ENCODE measurements around the gene GIMAP5. TPM values are rescaled to one million over a fixed set of nuclear protein-coding genes. Genes with fewer than 3 reads are reported as not detected.

GIMAP5 gene
- total and polyA plus RNA-seq, 9 of the 15 experiments (the other 6 are each of a cell fraction or from before 2014, with no cell fraction given): 0.35 TPM; not detected in 8

DNA sequence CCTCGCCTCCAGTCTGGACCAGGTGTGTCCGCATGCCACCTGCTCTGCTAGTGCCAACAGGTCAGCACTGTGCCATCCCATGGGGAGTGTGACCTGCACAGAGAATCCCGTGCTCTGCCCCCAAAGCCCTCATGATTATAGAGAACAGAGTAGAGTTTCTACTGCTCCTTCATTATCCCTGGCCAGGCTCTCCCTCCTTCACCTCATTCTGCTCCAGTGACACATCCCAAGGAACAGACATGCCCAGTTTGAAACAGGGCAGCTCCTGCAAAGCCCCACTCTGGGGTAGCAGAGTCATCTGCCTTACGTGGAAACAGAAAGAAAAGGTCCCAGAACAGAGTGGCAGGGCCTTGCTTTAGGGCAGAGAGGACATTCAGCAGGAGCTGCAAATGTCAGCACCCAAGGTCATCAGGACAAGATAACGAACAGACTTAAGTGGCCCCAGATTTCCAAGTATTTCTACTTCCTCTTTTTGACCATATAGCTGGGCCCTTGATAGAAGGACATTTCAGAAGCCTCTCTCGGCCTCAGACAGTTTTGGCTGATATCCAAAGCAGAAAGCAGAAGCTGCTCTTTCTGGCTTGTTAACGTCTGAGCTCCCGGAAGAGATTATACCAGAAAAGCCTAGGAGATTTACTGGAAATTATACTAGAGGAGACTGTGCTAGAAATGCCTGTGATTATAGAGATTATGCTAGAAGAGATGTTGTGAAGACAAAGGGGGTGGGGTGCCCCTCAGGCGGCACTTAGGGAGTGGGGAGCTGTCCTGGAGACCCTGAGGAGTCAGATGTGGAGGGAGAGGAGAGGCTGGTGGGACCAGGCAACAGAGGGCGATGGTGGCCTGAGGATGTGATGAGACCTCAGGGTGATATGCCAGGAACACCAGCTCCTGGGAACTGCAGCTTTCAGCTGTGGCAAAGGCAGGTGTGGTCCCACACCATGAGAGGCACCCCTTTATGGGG lies 50.4 kb downstream of the GIMAP5 start (continued):
- TF ChIP-seq TEAD4 (IDR thresholded peaks at IDR 0.05; ENCODE audit: low read length) (peak; percentile 84), TEAD4 (CRISPR knock-in tag; IDR thresholded peaks at IDR 0.05; ENCODE audit: borderline replicate concordance) (no peak), KDM5B (IDR thresholded peaks at IDR 0.05; ENCODE audit: insufficient replicate concordance, low read depth, low read length) (no peak), ELF2 (CRISPR knock-in tag; IDR thresholded peaks at IDR 0.05) (peak; percentile 53; the same call in 1 of the 2 replicates), OTX1 (CRISPR knock-in tag; IDR thresholded peaks at IDR 0.05) (peak; percentile 88), SREBF2 (CRISPR knock-in tag; IDR thresholded peaks at IDR 0.05) (no peak), TOE1 (IDR thresholded peaks at IDR 0.05; ENCODE audit: borderline replicate concordance) (peak; percentile 28; the same call in 1 of the 2 replicates), TOE1 (CRISPR knock-in tag; IDR thresholded peaks at IDR 0.05; ENCODE audit: borderline replicate concordance, low read depth) (no peak), DIDO1 (tag; IDR thresholded peaks at IDR 0.05; ENCODE audit: low read depth) (no peak)
- TF ChIP-seq, protein P1, sequence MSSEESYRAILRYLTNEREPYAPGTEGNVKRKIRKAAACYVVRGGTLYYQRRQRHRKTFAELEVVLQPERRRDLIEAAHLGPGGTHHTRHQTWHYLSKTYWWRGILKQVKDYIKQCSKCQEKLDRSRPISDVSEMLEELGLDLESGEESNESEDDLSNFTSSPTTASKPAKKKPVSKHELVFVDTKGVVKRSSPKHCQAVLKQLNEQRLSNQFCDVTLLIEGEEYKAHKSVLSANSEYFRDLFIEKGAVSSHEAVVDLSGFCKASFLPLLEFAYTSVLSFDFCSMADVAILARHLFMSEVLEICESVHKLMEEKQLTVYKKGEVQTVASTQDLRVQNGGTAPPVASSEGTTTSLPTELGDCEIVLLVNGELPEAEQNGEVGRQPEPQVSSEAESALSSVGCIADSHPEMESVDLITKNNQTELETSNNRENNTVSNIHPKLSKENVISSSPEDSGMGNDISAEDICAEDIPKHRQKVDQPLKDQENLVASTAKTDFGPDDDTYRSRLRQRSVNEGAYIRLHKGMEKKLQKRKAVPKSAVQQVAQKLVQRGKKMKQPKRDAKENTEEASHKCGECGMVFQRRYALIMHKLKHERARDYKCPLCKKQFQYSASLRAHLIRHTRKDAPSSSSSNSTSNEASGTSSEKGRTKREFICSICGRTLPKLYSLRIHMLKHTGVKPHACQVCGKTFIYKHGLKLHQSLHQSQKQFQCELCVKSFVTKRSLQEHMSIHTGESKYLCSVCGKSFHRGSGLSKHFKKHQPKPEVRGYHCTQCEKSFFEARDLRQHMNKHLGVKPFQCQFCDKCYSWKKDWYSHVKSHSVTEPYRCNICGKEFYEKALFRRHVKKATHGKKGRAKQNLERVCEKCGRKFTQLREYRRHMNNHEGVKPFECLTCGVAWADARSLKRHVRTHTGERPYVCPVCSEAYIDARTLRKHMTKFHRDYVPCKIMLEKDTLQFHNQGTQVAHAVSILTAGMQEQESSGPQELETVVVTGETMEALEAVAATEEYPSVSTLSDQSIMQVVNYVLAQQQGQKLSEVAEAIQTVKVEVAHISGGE (CRISPR knock-in tag; IDR thresholded peaks at IDR 0.05): no peak
- TF ChIP-seq, protein P2, sequence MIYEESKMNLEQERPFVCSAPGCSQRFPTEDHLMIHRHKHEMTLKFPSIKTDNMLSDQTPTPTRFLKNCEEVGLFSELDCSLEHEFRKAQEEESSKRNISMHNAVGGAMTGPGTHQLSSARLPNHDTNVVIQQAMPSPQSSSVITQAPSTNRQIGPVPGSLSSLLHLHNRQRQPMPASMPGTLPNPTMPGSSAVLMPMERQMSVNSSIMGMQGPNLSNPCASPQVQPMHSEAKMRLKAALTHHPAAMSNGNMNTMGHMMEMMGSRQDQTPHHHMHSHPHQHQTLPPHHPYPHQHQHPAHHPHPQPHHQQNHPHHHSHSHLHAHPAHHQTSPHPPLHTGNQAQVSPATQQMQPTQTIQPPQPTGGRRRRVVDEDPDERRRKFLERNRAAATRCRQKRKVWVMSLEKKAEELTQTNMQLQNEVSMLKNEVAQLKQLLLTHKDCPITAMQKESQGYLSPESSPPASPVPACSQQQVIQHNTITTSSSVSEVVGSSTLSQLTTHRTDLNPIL (CRISPR knock-in tag; IDR thresholded peaks at IDR 0.05): no peak
- TF ChIP-seq, protein P3, sequence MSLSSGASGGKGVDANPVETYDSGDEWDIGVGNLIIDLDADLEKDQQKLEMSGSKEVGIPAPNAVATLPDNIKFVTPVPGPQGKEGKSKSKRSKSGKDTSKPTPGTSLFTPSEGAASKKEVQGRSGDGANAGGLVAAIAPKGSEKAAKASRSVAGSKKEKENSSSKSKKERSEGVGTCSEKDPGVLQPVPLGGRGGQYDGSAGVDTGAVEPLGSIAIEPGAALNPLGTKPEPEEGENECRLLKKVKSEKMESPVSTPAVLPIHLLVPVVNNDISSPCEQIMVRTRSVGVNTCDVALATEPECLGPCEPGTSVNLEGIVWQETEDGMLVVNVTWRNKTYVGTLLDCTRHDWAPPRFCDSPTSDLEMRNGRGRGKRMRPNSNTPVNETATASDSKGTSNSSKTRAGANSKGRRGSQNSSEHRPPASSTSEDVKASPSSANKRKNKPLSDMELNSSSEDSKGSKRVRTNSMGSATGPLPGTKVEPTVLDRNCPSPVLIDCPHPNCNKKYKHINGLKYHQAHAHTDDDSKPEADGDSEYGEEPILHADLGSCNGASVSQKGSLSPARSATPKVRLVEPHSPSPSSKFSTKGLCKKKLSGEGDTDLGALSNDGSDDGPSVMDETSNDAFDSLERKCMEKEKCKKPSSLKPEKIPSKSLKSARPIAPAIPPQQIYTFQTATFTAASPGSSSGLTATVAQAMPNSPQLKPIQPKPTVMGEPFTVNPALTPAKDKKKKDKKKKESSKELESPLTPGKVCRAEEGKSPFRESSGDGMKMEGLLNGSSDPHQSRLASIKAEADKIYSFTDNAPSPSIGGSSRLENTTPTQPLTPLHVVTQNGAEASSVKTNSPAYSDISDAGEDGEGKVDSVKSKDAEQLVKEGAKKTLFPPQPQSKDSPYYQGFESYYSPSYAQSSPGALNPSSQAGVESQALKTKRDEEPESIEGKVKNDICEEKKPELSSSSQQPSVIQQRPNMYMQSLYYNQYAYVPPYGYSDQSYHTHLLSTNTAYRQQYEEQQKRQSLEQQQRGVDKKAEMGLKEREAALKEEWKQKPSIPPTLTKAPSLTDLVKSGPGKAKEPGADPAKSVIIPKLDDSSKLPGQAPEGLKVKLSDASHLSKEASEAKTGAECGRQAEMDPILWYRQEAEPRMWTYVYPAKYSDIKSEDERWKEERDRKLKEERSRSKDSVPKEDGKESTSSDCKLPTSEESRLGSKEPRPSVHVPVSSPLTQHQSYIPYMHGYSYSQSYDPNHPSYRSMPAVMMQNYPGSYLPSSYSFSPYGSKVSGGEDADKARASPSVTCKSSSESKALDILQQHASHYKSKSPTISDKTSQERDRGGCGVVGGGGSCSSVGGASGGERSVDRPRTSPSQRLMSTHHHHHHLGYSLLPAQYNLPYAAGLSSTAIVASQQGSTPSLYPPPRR (CRISPR knock-in tag; IDR thresholded peaks at IDR 0.05; ENCODE audit: borderline replicate concordance): no peak

All from K562 (cell line).